Anterior cingulate cortex (tissue), 58 donors: Measurements from ENCODE around the gene ATG3.
"Not testable (repeated sequence)": the region's sequence is repeated elsewhere in the genome, so short reads cannot be mapped to it uniquely, and the experiment has no call there.

Source experiments
- DNase-seq, 58 donors: peaks; one replicate each; lab custom pipeline; 2025; lab: John Stamatoyannopoulos, UW

ATG3 gene

DNA sequence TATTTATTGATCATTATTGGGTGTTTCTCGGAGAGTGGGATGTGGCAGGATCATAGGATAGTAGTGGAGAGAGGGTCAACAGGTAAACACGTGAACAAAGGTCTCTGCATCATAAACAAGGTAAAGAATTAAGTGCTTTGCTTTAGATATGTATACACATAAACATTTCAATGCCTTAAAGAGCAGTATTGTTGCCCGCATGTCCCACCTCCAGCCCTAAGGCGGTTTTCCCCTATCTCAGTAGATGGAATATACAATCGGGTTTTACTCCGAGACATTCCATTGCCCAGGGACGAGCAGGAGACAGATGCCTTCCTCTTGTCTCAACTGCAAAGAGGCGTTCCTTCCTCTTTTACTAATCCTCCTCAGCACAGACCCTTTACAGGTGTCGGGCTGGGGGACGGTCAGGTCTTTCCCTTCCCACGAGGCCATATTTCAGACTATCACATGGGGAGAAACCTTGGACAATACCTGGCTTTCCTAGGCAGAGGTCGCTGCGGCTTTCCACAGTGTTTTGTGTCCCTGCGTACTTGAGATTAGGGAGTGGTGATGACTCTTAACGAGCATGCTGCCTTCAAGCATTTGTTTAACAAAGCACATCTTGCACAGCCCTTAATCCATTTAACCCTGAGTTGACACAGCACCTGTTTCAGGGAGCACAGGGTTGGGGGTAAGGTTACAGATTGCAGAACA lies 2.6 kb upstream of the ATG3 start:
- DNase-seq, result not testable (repeated sequence)

DNA sequence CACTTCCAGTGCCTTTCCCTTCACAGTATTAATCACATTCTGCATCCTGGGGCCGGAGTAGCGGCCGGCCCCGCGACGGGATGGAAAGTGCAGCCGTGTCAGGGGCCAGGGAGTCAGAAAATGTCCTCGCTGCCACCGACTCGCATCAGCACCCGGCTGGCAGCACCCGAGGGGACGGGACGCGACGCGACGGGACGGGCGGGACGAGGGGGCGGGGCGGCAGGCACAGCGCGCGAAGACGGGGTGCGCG lies 353 bp downstream of the ATG3 start:
- DNase-seq, result peak in 17 of 58 donors; percentile 45 to 89 (median 75)

DNA sequence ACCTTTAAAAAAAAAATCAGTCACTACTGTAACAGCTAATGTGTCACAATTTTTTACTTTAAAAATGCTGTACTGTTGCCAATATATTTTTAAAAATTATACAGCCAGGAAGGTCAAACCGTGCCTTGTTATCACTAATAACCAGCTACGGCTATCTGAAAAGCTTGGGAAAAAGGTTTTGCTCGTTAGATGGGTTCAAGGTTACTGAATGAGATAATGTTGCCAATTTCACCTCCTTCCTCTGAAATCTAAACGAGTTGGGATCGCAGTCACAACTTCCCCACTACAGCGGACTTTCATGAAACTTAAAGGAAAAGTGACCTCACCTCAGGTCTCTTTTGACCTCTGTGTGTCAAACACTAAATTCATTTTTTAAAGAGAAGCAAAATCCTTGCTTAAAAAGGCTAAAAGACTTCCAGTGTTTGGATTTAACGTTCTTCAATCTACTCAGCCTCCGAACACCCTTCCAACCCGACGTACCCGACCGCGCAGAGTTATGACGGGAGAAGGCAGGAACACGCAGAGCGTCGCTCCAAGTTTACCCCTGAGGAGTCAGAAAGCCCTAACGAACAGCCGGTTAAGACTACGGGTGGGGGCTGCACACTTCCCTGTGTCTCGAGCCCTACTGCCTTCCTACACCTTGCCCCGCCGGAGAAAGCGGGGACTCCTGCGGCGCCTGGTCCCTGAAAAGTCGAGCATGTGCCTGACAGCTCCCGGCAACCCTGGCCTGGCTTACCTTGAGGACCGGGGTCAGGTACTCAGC lies 860 bp downstream of the ATG3 start:
- peak in 44 of 58 donors; percentile 13 to 86 (median 56) for DNase-seq

DNA sequence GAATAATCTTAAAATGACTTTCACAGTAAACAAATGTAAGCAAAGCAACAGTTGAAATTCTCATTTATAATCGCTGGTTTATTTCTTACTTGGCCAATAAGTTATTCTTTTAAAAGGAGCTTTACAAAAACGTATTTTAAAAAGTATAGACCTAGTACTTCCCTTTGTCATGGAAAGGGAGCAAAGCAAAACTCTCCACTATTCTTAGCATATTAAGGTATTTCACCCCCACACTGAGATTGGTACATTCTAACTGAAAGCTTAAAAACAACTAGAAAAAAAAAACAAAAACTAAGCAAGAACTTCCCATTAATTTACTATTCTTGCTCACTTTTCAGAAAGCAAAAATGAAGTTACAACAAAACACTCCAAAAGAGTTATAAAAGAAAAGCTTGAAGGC lies 1.5 kb downstream of the ATG3 start:
- DNase-seq, result no peak

DNA sequence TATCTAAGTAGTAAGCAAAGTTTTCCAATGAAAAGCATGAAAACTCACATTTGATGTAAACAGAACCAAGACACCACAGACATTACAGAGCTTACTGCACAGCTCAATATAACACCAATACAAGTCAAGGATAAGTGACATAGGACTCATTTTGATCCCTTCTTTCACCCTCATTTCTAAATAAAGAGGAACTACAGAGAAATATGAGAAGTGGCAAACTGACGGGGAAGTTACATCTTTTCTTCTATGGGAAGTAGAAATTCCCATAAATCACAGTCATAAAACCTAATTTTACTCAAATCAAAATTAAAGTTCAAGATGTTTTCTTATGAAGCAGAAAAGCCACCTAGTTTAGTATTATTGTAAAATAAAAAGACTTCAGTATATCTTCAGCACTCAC lies 3.8 kb downstream of the ATG3 start:
- no peak for DNase-seq

DNA sequence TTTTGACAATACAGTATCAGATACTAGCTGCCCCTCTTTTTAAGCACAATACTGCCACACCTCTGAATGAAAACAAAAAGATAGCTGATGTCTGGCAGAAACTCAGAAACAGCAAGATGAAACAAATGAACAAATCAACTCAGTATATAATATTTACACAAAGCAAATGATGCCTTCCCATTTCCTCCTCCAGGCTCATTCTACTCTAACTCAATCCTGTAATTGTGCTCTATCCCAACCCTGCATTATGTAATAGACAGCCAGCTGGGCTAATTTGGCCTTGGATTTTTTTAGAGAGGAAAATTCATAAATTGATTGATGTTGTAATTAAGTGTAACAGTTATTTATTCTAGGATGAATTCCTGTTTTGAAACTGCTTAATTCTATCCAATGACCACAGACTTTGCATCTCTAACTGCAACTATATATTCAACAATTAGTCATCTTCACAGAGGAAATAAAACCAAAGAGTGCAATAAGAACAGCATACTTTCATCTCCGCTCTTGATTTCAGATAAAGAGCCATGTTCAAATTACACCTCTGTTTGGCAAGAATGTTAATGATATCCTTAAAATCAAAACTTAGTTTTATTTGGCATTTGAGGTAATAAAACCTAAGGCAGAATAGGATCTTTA lies 6.1 kb downstream of the ATG3 start:
- no peak for DNase-seq

DNA sequence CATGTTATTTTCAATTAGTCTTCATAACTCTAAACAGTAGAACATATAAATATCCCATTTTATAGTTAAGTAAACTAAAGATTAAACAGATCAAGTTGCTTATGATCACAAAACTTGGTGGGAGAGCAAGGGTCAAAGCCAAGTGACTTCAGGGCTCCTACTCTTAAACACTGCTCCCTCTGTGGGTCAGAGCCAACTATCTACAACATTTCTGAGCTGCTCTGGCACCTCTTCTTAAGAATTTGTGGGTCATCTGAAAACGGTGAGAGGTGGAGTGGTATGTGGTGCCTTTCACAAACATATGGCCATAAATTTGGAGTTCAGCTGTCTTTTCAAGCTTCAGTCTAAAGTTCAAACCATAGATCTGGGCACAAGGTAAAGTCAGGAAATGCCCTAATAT lies 10.9 kb downstream of the ATG3 start:
- DNase-seq, result no peak

DNA sequence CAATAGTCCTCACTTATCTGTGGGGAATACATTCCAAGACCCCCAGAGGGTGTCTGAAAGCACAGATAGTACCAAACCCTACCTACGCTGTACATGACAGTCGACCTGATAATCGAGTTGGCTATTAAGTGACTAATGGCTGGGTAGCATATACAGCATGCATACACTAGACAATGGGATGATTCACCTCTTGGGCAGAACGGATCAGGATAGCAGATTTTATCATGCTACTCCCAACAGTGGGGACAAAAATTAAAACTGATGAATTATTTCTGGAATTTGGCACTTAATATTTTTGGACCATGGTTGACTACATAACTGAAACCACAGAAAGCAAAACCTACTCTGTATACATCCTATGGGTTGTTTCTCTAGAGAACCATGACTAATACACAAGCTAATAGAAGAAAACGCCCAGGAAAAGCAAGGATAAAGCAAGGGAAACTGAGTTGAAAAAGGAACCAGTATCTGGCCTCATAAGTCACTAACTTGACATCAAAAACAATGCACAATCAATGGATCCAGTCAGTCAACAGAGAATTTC lies 15.5 kb downstream of the ATG3 start:
- no peak for DNase-seq

DNA sequence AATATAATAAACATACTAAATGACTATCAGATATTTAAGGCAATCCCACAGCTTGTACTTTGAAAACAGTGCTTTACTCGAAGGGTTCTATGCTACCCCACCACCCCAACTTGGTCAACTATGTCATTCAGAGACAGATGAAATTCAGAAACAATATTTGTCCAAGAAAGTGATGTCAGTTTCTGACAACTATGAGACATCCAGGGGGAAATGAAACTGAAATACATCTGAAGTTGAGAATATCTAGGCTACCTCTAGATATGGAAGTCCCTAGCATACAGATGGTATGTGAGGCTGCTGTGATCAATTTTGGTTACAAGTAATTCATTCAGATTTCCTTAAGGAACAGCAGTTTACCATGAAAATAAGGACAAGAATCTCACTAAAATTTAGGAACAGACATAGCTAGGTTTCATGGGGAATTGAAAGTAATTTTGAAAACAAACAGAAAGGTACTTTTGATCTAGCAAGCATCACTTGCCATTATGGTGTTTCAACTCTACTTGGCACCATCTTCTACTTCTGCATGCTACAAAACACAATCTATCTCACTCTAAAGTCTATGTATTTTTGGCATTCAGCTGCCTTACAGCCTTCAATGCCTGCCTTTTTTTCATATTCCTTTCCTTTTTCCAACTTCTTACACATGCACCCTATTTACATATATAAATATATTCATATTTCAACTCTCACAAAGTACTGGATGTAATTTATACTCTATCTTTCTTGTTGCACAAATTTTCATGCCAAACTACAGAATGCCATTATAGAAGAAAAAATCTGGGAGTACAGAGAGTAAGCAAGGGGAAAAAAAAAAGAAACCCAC lies 21.7 kb downstream of the ATG3 start:
- no peak for DNase-seq

DNA sequence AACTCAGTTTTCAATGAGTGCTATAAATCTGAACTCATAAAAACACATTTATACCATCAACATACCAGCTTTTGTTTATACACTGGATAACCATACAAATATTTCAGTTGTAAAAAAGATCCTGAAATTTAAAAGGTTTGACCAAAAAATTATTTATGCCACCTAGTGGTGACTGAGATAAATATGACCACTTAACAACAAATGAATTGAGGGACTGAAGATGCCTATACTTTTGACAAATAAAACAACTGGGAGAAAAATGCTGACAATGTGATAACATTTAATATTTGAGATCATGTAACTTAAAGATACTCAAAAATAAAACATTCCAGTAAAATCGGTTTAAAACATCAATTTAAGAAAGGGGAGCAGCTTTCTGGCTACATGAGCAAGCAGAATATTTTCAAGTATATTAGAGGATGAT lies 30.4 kb downstream of the ATG3 start:
- DNase-seq, result peak in 2 of 58 donors; percentile 2 to 7

DNA sequence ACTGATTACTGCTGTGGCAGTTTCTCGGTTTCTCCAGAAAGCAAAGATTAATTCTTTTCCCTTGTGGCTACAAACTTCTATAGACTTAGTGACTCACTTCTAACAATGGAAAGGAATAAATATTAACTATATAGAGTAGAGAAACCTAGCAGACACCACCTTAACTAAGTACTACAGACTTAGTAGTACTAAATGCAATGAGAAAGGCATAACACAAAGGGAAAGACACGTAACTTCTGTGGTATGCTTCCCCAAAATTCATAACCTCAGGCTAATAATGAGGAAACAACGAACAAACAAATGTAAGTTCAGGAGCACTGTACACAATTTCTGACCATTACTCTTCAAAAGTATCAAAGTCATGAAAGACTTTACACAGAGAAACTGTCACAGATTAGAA lies 31.2 kb downstream of the ATG3 start:
- no peak for DNase-seq

DNA sequence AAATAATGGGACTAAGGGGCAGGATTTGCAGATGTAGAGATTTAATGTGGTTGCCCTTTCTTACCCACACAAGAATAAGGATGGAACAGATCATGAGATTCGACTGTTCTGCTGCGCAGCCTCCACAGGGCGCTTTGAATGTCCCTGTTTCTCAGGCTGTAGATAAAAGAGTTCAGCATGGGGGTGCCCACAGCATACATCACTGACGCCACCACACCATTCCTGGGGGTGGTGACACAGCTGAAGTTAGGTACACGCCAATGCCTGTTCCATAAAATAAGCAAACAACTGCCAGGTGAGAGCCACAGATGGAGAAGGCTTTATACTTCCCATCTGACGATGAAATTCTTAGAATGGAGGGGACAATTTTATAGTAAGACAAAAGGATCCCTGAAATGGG lies 37.6 kb downstream of the ATG3 start:
- DNase-seq, result not testable (repeated sequence)

DNA sequence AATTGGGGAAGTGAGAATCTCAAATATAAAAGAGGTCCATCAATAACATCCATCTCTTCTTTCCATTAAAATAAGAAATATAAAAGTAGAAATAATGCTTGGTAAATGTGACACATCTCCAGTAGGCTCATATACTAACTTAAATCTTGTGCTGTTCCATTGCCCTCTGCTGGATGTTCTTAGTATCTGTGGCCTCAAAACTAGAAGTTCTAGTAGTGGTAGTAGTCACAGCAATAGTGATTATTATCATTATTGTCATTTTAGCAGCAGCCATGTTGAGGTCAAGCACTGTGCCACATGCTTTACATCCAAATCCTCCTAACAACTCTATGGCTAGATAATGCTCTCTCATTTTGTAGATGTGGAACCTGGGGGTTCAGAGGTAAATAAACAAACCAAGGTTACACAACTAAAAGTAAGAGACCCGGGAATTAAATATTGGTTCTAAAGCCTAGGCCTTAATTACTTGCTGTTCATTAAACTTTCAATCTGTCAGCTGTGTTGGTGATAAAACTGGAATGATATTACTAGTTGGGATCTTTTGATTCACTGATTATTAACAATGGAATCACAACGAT lies 42.2 kb downstream of the ATG3 start:
- DNase-seq, result peak in 20 of 58 donors; percentile 0 to 62 (median 10)

DNA sequence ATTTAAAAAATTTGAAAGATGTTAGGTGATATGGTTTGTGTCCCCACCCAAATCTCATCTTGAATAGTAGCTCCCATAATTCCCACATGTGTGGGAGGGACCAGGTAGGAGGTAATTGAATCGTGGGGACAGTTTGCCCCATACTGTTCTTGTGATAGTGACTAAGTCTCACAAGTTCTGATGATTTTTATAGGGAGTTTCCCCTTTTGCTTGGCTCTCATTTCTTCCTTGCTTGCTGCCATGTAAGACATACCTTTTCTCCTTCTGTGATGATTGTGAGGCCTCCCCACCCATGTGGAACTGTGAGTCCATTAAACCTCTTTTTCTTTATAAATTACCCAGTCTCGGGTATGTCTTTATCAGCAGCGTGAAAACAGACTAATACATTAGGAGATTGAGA lies 42.8 kb downstream of the ATG3 start:
- DNase-seq, result not testable (repeated sequence)

DNA sequence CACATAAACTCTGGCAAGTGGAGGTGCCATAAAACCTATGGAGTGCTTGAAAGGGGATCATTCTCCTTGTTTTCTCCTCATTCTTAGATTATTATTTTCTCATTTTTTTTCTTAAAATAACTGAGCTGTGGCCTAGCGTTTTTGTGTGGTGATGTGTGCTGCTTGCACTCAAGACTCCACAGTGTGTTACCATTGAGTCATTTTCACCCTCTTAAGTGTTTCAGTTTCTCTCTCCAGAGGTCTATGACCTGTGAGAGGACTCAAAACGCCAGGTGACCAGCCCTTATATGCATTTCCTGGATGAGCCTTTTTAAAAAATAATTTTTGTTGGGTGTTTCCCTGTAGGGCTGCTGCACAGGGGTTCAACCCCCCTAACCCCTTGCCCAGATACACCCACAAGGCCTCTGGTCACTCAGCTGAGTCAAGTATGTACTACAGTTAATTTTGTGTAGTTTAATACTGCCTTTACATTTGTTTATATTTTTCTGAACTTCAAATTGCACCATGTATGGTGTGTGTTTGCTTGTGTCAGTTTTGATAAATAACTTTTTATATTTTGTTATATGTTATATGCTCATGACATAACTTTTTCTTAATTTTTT lies 47.1 kb downstream of the ATG3 start:
- no peak for DNase-seq

DNA sequence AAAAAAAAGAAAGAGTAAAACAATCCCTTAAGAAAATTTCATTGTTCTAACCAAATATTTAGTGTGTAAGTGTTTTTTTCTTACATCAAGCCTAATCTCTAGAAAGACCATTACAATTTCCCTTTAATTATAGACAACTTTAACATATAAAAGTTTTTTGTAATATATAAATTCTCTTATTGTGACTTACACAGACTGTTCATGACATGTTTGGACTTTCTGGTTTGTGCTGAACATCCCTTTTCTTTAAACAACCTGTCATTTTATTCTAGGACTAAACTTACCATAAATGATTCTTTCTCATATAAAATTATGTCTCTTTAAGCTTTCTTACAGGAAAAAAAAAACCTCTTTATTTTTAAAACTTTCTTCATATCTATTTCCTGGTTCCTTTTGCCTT lies 49.4 kb downstream of the ATG3 start:
- DNase-seq, result no peak

DNA sequence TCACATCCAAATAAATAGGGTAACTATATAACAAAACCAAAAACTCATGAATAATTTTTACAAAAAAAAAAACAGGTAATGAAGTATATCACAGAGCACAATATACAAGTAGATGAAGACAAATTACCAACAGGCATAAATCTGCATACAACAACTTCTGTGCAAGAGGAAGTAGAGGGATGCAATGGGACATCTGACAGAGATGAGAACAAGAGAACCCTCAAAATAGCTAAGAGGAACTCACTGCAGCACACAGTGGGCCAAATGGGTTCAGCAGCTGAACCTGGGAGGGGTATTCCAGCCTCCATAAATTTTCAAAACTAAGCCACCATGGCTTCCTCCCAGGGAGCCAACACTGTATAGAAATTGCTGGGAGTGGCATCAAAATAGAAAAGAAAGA lies 52.9 kb downstream of the ATG3 start:
- DNase-seq, result no peak

DNA sequence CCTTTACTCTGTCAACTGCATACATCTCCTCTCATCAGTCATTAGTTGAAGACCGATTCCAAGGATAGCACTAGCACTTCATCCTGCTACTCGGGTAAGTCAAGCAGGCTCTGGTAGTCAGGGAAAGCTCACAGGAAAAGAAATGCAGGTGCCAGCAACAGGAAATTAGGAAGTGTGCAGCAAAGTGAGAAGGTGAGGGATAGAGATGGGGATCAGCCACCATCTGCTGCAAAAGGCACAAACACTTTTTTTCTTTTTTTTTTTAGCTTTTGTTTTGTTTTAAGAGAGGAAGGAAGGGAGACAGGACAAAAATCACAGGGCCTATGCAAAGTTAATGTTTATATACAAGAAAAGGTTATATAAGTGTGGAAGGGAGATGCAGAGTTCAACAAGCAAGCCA lies 53.5 kb downstream of the ATG3 start:
- no peak for DNase-seq

DNA sequence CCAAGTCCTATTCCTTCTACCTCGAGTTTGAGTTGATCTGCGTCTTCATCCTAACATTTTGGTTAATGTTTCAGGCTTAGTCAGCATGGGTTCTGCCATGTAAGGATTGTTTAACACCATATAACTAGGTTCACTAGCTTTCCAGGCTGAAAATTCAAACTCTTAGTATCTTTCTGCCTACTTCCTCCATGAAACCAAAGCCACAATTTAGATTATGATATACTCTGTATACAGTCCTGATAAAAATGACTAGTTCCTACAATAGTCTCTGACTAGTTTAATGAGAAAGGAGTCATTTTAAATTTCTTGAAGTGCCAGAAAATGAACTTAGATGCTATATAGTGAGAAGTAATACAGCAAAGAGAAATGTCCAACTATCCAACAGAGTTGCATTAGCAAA lies 55.9 kb downstream of the ATG3 start:
- no peak for DNase-seq

DNA sequence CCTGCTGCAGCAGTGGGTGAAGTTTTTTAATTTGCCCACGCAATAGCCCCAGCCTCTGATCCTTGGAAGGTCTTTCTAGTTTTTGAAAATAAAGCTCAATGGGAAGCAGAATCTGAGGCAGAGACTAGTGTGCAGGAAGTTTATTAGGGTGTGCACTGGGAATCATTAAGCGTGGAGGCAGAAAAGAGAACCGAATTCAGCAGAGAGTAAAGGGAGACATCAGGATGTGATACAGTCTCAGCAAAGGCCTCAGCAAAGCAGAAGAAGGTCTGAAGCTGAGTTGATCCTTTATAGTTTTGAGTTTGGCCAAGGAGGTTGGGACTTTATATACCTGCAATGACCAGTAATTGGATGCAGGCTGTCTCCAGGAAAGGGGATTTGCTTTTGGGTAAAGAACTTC lies 57.6 kb downstream of the ATG3 start:
- DNase-seq, result no peak
